Measurements from ENCODE around the gene TRMT61A.

TRMT61A gene

DNA sequence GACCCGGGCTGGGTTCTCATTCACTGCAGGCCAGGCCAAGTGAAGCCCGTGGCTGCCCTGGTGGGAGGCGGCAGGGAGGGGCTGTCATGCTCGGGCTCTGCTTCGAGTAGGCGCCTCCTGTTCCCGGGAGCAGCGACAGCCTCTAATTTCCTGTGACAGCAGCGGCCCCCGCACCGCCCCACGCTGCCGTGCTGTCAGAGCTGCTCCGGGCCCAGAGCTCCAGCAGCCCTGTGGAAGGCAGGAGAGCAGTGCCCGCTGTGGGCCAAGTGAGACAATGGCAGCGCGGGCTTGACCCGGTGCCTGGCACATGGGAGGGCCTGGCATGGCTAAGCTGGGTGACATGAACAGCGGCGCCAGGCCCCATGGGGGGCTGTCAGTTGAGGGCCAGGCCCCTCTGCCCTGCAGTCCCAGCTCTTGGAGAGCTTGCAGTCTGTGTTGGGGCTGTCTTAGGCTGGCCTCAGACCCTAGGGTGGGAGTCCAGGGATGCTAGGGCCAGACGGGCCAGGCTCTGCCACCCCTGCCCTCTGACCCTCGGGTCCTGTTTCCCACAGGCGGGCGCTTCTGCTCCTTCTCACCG lies 5.1 kb downstream of the TRMT61A start:
- DNase-seq (ENCODE audit: low read depth, low spot score): no peak

DNA sequence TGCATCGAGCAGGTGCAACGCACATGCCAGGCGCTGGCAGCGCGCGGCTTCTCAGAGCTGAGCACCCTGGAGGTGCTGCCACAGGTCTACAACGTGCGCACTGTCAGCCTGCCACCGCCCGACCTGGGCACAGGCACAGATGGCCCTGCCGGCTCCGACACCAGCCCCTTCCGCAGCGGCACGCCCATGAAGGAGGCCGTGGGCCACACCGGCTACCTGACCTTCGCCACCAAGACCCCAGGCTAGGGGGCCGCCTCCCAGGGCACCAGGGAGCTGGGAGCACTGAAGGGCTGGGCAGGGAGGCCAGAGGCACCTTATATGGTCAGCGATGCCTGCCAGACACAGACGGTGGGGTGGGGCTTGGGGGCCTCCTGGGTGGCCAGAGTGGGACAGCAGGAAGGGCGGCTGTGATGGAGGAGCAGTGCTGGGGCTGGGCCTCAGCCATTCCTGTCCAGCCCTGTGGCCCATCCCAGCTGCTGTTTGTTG lies 5.6 kb downstream of the TRMT61A start:
- DNase-seq (ENCODE audit: low read depth, low spot score): no peak

- no peak for DNase-seq (ENCODE audit: low read depth, low spot score)
Observed at GRCh38 chr14:103535081-103535890, 6.3 kb downstream of the TRMT61A start.

GRCh38 chr14:103535891-103536565 lies 7.0 kb downstream of the TRMT61A start:
- no peak for DNase-seq (ENCODE audit: low read depth, low spot score)

DNA sequence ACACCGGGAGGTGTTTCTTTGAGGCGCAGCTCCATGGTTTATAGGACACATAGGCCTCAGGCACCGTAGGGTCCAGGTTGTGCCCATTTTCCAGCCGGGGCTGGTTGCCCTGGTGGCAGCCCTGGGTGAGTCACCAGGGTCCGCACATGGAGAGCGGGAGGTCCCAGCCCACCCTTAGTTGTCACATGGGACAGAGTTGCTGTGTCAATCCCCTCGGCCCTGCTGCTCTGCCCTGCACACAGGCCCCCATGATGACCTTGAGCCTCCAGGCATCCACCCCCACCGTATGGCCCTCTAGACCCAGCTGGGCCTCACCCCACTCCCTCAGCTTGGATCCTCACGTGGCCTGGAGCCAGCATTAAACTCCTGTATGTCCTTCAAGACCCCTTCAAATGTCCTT lies 7.7 kb downstream of the TRMT61A start:
- DNase-seq (ENCODE audit: low read depth, low spot score): no peak

DNA sequence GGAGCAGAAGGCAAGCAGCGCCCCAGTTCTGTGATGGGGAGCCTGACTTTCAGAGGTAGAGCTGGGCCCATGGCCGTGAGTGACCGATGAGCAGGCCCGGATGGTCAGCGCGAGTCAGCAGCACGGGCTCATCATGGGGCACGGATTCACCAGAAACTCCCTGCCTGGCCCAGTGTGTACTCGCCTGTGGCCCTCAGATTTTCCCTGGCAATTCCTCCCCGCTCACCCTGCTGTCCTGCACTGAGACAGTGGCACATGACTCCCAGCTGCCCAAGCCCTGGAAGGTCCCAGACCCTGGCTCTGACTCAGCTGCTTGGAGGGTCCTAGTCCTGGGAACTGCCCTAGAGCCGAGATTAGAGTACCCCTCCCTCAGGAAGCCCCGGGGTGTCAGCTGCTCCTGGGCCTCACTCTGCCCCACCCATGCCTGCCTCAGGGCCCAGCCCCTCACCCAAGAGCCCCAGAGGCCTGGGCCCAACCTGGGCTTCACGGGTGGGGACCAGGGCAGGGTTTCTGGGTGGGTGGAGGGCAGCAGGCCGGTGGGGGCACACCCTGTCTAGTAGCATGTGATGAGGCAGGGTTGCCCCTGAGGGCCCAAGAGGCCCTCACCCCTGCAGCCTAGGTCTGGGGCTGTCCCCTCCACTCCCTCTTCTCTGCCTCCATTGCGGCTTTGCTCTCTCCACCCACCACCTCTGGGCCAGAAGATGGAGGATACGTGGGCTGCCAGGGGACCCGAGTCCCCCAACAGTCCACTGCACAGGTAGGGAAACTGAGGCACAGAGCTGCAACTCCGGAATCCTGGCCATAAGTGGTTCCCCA lies 8.4 kb downstream of the TRMT61A start:
- DNase-seq (ENCODE audit: low read depth, low spot score): no peak

DNA sequence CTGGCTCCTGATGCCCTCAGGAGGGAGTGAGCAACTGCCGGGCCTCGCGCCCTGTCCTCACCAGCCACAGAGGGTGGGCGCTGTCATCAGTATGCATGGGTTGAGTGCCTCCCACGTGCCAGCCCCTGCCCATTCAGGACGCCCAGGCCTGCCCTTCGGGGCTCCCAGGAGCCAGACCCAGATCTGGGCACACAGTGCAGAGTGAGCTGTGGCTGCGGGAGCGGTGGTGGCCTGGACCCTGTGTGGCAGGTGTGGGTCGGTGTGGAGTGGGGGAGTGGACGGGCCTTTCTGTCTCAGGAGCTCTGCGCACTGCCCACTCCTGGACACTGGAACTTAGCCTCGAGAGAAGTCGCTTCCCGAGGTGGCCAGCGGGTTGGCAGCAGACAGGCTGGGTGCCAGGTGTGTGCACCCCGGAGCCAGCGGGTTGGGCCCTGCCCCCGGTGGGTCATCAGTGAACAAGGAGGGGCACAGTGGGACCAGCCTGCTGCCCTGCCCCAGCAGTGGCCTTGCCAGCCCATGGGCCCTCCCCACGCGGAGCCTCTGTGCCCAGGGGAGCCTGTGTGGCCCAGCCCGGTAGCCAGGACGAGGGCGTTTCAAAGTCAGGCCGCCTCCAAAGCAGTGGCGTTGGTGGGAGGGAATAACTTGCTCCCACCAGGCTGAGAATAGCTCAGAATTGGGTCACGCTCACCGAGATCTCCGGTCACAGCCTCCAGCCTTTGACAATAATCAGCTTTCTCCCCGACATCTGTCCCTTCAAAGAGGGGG lies 9.5 kb downstream of the TRMT61A start:
- DNase-seq (ENCODE audit: low read depth, low spot score): no peak

DNA sequence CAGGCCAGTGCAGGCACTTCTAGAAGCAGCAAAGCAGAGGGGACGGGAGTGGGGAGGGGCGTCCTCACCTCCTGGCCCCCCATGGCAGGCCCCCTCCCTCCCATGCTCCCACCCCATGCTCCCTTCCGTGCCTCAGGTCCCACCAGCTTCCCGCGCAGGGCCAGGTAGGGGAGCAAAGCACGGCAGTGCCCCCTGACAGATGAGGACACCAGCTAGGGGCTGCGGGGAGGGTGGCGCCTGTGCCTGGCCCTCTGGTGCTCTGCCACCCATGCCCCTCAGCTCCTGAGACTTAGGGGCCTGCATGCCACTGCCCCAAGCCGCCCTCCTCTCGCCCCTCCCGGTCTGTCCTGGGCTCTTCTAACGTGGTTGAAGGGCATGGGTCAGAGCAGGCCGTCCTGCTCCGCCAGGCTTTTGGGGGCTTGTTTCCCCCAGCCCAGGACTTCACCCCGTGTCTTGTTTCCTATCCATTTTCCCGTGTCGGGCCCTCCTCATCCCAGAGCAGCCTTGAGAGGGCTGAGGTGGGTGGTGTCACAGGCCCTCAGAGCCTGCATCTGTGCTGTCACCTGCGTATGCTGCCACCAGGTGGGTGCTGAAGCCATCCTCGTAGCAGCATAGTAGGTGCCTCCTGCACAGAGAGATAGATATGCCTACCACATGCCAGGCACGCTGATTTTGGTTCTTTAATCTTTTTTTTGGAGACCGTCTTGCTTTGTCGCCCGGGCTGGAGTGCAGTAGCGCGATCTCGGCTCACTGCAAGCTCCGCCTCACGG lies 10.2 kb downstream of the TRMT61A start:
- DNase-seq (ENCODE audit: low read depth, low spot score): no peak

GRCh38 chr14:103540821-103541708 lies 12.1 kb downstream of the TRMT61A start:
- DNase-seq (ENCODE audit: low read depth, low spot score): no peak

GRCh38 chr14:103541709-103542604 lies 13.0 kb downstream of the TRMT61A start:
- no peak for DNase-seq (ENCODE audit: low read depth, low spot score)

GRCh38 chr14:103542605-103543088 lies 13.7 kb downstream of the TRMT61A start:
- peak; percentile 91 for DNase-seq (ENCODE audit: low read depth, low spot score)

DNA sequence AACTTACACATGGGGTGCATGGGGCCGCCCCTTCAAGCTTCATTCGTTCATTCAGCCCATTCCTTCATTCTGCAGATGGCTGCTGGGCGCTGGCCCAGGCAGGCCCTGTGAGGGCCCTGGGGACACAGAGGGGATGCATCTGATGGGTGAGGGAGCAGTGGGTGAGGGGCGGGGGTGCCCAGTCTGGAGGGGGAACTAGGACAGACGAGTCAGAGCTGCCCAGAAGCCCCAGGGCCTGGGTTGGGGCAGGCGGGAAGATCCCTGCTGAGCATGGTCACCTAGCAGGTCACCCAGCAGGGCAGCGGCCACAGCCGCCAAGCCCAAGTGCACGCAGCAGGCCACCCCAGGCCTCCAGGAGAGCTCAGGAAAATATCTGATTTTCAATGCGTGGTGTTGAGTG lies 14.1 kb downstream of the TRMT61A start:
- DNase-seq (ENCODE audit: low read depth, low spot score): no peak

DNA sequence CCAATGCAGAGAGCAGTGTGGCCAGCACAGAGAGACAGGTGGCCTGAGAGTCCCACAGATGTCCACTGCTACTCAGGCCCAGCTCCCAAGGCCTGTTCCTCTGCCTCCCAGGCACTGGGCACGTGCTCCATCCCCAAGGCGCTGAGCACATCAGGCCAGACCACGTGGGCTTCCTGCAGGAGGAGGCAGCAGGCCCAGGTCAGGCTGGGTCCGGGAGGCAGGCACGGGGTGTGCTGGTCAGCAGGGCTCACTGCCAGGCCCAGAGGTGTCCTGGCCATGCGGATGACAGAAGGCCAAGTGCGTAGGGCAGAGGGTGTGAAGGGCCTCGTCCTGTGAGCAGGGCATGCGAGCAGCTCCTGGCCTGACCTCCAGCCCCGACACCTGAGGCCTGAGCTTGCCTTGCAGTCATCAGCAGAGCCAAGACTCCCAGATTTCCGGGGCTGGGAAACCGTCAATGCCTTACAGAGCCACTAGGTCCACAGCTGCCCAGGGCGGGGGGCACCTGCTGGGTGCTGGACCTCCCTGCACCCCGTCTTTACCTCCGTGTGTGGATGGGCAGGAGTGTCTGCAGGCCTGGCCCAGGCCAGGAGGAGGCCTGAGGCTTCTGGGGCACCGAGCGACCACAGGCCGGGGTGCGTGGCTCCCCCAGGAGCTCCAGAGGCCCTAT lies 14.9 kb downstream of the TRMT61A start:
- no peak for DNase-seq (ENCODE audit: low read depth, low spot score)

GRCh38 chr14:103544388-103545218 lies 15.6 kb downstream of the TRMT61A start:
- DNase-seq (ENCODE audit: low read depth, low spot score): no peak

- DNase-seq (ENCODE audit: low read depth, low spot score): no peak
Observed at GRCh38 chr14:103545219-103545914, 16.4 kb downstream of the TRMT61A start.
